SJCRH30 (cell line): ENCODE data around the gene ZNF628. TPM values are rescaled to one million over a fixed set of nuclear protein-coding genes. Genes with fewer than 3 reads are reported as not detected.
"Not testable (repeated sequence)": the region's sequence is repeated elsewhere in the genome, so short reads cannot be mapped to it uniquely, and the experiment has no call there.

Source experiments
- DNase-seq, 2 experiments: peaks; one replicate each; pipeline ENCODE4 v3.0.0-alpha.2; 2015 to 2020
- H3K27ac ChIP-seq: fragments of 250-450 bp; sonication (Bioruptor Pico); 2 replicates; pipeline ENCODE4 v1.5.1; 2020; ENCODE audit warnings: mild to moderate bottlenecking, moderate library complexity
- H3K27me3 ChIP-seq: fragments of 250-450 bp; sonication (Bioruptor Pico); 2 replicates; pipeline ENCODE4 v1.5.1; 2020; ENCODE audit warnings: mild to moderate bottlenecking, moderate library complexity
- H3K36me3 ChIP-seq: fragments of 250-450 bp; sonication (Bioruptor Pico); 2 replicates; pipeline ENCODE4 v1.5.1; 2020; ENCODE audit warnings: mild to moderate bottlenecking, moderate library complexity
- H3K4me1 ChIP-seq: fragments of 250-450 bp; sonication (Bioruptor Pico); 2 replicates; pipeline ENCODE4 v1.5.1; 2020; ENCODE audit warnings: mild to moderate bottlenecking, moderate library complexity
- H3K4me3 ChIP-seq: fragments of 250-450 bp; sonication (Bioruptor Pico); 2 replicates; pipeline ENCODE4 v1.5.1; 2020; ENCODE audit warnings: mild to moderate bottlenecking, moderate library complexity
- H3K9me3 ChIP-seq: fragments of 250-450 bp; sonication (Bioruptor Pico); replicated peaks from 2 replicates; pipeline ENCODE4 v1.5.1; 2020; ENCODE audit warnings: mild to moderate bottlenecking, moderate library complexity
- total RNA-seq: library from RNA; depleted of rRNA; stranded (reverse); fragments of >200 nt; shearing (Covaris generic); gene quantifications from 2 replicates; pipeline ENCODE4 v1.2.3, GENCODE V29; 2014

ZNF628 gene
- total RNA-seq, 1 experiment from 2014 or later: 2.9 TPM

- Histone ChIP-seq H3K27me3 (no peaks in the 10 kb centered on the region), H3K9me3 (no peaks in the 10 kb centered on the region), H3K27ac (no peak overlapping the region), H3K4me1 (peaks cover 38% of the 10 kb centered on the region), H3K4me3 (no peak overlapping the region), H3K36me3 (no peaks in the 10 kb centered on the region)
- DNase-seq: no peak
Observed at GRCh38 chr19:55491546-55492360, 15.3 kb downstream of the ZNF628 start.

- peak in 1 of 2 experiments; percentile 50 for DNase-seq
Observed at GRCh38 chr19:55492362-55492944, 16.0 kb downstream of the ZNF628 start.

GRCh38 chr19:55493052-55493644 lies 16.7 kb downstream of the ZNF628 start:
- Histone ChIP-seq H3K27me3 (no peaks in the 10 kb centered on the region), H3K36me3 (no peaks in the 10 kb centered on the region), H3K27ac (no peak overlapping the region), H3K9me3 (no peaks in the 10 kb centered on the region), H3K4me1 (peaks cover 29% of the 10 kb centered on the region), H3K4me3 (no peak overlapping the region)
- no peak for DNase-seq

More at GRCh38 chr19:55492362-55492944, 16.0 kb downstream of the ZNF628 start:
- Histone ChIP-seq H3K36me3 (no peaks in the 10 kb centered on the region), H3K4me1 (peaks cover 34% of the 10 kb centered on the region), H3K4me3 (no peak overlapping the region), H3K27ac (no peak overlapping the region), H3K9me3 (no peaks in the 10 kb centered on the region), H3K27me3 (no peaks in the 10 kb centered on the region)

GRCh38 chr19:55493645-55494171 lies 17.3 kb downstream of the ZNF628 start:
- H3K4me1 ChIP-seq: peaks cover 32% of the 10 kb centered on the region
- H3K9me3 ChIP-seq: no peaks in the 10 kb centered on the region
- no peak overlapping the region for H3K27ac ChIP-seq

GRCh38 chr19:55494172-55494761 lies 17.9 kb downstream of the ZNF628 start:
- H3K36me3 ChIP-seq: no peaks in the 10 kb centered on the region
- no peaks in the 10 kb centered on the region for H3K9me3 ChIP-seq
- H3K4me1 ChIP-seq: peaks cover 33% of the 10 kb centered on the region
- H3K27ac ChIP-seq: no peak overlapping the region
- DNase-seq: no peak
- no peaks in the 10 kb centered on the region for H3K27me3 ChIP-seq
- H3K4me3 ChIP-seq: peak overlapping the region; percentile 28

More at GRCh38 chr19:55493645-55494171, 17.3 kb downstream of the ZNF628 start:
- no peaks in the 10 kb centered on the region for H3K36me3 ChIP-seq
- H3K27me3 ChIP-seq: no peaks in the 10 kb centered on the region
- no peak overlapping the region for H3K4me3 ChIP-seq
- DNase-seq: no peak

- H3K4me3 ChIP-seq: no peak overlapping the region
- H3K4me1 ChIP-seq: peaks cover 29% of the 10 kb centered on the region
- no peaks in the 10 kb centered on the region for H3K36me3 ChIP-seq
- H3K27ac ChIP-seq: no peak overlapping the region
- DNase-seq: peak; percentile 75 to 82
- H3K9me3 ChIP-seq: no peaks in the 10 kb centered on the region
- H3K27me3 ChIP-seq: no peaks in the 10 kb centered on the region
Observed at GRCh38 chr19:55495646-55496349, 19.4 kb downstream of the ZNF628 start.

GRCh38 chr19:55496820-55497219 lies 20.4 kb downstream of the ZNF628 start:
- DNase-seq, H3K27me3 ChIP-seq, H3K27ac ChIP-seq: not testable (repeated sequence)

GRCh38 chr19:55497763-55498162 lies 21.3 kb downstream of the ZNF628 start:
- Histone ChIP-seq H3K27ac (no peak overlapping the region), H3K36me3 (no peaks in the 10 kb centered on the region), H3K27me3 (no peaks in the 10 kb centered on the region), H3K4me1 (peaks cover 23% of the 10 kb centered on the region), H3K4me3 (no peak overlapping the region), H3K9me3 (no peaks in the 10 kb centered on the region)
- DNase-seq: no peak

More at GRCh38 chr19:55496820-55497219, 20.4 kb downstream of the ZNF628 start:
- not testable (repeated sequence) for H3K9me3 ChIP-seq, H3K36me3 ChIP-seq, H3K4me3 ChIP-seq
- H3K4me1 ChIP-seq: peaks cover 29% of the 10 kb centered on the region

- no peak overlapping the region for H3K27ac ChIP-seq
- peak in 1 of 2 experiments; percentile 61 for DNase-seq
- H3K4me3 ChIP-seq: no peak overlapping the region
- H3K4me1 ChIP-seq: peaks cover 28% of the 10 kb centered on the region
- no peaks in the 10 kb centered on the region for H3K36me3 ChIP-seq
- H3K27me3 ChIP-seq: no peaks in the 10 kb centered on the region
- H3K9me3 ChIP-seq: no peaks in the 10 kb centered on the region
Observed at GRCh38 chr19:55498246-55498840, 21.9 kb downstream of the ZNF628 start.

GRCh38 chr19:55500368-55500952 lies 24.0 kb downstream of the ZNF628 start:
- Histone ChIP-seq H3K9me3 (no peaks in the 10 kb centered on the region), H3K36me3 (no peaks in the 10 kb centered on the region), H3K4me3 (no peak overlapping the region), H3K27me3 (no peaks in the 10 kb centered on the region), H3K4me1 (peaks cover 45% of the 10 kb centered on the region), H3K27ac (no peak overlapping the region)
- no peak for DNase-seq

GRCh38 chr19:55502197-55502952 lies 26.0 kb downstream of the ZNF628 start:
- Histone ChIP-seq H3K9me3 (no peaks in the 10 kb centered on the region), H3K4me3 (no peak overlapping the region), H3K4me1 (peaks cover 37% of the 10 kb centered on the region), H3K27me3 (no peaks in the 10 kb centered on the region), H3K27ac (peak overlapping the region; percentile 73), H3K36me3 (no peaks in the 10 kb centered on the region)
- no peak for DNase-seq

GRCh38 chr19:55503157-55503501 lies 26.7 kb downstream of the ZNF628 start:
- Histone ChIP-seq H3K4me3 (no peak overlapping the region), H3K36me3 (no peaks in the 10 kb centered on the region), H3K27ac (peak overlapping the region; percentile 73), H3K27me3 (no peaks in the 10 kb centered on the region), H3K9me3 (no peaks in the 10 kb centered on the region), H3K4me1 (peaks cover 42% of the 10 kb centered on the region)
- DNase-seq: peak in 1 of 2 experiments; percentile 72
